GM19240 (cell line): ENCODE data around the gene HAVCR1.

ENCODE experiments used
- DNase-seq: peaks from one replicate; pipeline ENCODE4 v3.0.0; 2011; ENCODE audit warnings: low spot score; ENCODE audit not compliant: insufficient read length

HAVCR1 gene

DNA sequence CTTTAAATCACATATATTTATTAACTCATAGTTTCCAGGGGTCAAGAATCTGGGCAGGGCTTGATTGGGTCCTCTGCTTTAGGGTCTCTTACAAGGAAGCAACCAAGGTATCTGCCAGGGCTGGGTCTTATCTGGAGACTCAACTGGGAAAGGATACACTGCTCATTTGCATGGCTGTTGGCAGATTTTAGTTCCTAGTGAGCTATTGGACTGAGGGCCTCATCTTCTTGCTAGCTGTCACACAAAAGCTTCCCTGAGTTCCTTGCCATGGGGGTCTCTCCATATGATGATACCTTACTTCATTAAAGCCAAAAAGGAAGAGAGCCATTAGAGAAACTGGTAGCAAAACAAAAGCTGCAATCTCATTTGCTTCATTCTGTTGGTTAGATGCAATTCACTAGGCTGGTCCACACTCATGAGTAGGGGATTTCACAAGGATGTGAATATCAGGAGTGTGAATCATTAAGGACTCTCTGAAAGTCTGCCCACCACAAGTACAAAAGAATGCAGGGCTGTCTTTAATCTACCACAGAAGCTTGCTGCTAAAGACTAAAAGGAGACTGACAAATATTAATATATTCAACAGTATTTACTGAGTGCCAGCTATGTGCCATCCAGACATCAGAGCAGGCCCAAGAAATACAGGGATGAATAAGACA is 53.9 kb downstream of the HAVCR1 start:
- DNase-seq, result no peak

DNA sequence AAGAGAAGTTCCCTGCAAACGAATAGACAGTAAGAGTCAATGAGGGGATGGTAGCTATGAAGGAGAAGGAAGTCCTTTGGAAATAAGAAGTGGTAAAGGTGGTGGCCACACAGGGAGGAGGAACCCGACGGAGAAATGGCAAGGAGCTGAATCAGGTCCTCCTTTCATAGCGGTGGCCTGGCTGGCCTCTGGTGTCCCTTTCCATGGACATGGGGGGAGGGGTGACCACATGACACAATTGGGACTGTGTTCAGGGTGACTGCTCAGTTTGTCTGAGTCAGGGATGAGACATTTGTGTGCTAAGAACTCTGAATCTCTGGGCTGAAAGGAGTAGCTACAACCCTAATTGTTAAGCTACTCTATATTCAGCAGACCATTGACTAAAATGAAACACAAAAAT is 67.2 kb downstream of the HAVCR1 start:
- DNase-seq, result no peak

DNA sequence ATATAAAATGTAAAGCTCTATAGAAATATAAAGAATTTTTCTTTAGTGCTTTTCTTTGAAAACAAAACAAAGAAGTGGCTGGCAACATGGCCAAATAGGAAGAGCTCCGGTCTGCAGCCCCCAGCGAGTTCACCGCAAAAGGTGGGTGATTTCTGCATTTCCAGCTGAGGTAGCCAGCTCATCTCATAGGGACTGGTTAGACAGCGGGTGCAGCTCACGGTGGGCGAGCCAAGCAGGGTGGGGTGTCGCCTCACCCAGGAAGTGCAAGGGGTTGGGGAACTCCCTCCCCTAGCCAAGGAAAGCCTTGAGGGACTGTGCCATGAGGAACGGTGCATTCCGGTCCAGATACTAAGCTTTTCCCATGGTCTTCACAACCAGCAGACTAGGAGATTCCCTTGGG is 74.9 kb downstream of the HAVCR1 start:
- no peak for DNase-seq

DNA sequence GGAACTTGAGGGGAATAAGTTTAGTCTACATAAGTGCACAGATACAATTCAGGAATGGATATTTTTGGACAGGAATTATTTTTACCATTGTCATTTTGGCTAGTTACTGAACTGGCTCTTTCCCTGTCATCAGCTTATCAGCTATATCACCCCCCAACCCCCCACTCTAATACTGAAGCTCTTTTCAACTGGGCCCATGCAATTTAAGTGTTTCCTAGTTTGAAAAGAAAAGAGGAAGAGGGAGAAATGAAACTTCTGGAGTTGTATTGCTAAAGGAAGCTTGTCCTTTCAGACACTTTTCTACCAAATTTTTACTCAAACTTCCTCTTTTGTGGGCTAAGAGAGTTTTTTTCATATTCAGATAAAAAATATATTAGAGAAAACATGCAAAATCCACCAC is 77.4 kb downstream of the HAVCR1 start:
- DNase-seq, result no peak
